ENCODE results near the gene SLC24A3. TPM values are rescaled to one million over a fixed set of nuclear protein-coding genes. Genes with fewer than 3 reads are reported as not detected.
A peak's percentile ranks its signal among the peaks of the same experiment; 100 is the strongest.

The SLC24A3 gene
- polyA plus RNA-seq, 1 donor (not counting 4 experiments of a cell fraction or from before 2014, with no cell fraction given), result 0.17 TPM

DNA sequence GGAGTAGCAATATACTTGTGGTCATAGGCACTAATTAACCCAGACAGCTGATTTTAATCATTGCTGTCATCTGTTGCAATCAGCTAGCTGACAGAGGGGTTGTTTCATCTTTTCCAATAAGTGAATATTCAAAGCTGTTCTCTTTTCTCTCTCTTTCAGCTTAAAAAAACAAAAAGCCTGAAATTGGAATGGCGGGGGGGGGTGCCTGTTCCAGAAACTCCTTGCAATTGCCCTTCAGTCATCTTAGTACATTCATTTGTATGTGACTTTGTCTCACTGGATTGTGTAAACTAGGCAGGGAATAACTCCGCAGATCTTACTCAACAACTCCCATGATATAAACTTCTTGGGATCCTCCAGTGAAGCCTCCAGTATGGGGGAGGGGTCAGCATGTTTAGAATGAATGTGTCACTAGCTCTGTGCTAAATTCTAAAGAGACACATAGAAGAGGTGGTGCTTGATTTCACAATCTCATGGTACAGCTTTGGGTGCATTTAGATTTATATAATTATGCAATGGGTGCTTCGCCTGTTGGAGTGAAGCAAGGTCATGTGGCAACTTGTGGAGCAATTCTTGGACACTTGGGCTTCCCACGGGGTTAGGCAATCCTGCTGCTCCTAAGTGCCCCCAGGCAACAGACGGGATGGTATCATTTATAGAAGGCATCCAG, 40.1 kb downstream of the SLC24A3 start:
- Histone ChIP-seq H3K4me1 (ENCODE audit: control insufficient read depth, extremely low read depth, insufficient read depth, low read length) (peaks cover 34% of the 10 kb centered on the region), H3K9me1 (ENCODE audit: control insufficient read depth, extremely low read depth, insufficient read depth, low read length) (no peaks in the 10 kb centered on the region), H3K79me2 (ENCODE audit: control insufficient read depth, insufficient read depth, low read length) (no peaks in the 10 kb centered on the region), H3K36me3 (ENCODE audit: control insufficient read depth in 2 of 2, extremely low read depth in 1 of 2, insufficient read depth in 2 of 2, low read length in 2 of 2) (no peaks in the 10 kb centered on the region), H3K9ac (ENCODE audit: control insufficient read depth, extremely low read depth, insufficient read depth, low read length) (no peak overlapping the region), H4K20me1 (ENCODE audit: control insufficient read depth, extremely low read depth, insufficient read depth, low read length) (no peaks in the 10 kb centered on the region), H3K27me3 (ENCODE audit: control insufficient read depth, extremely low read depth, insufficient read depth, low read length) (no peaks in the 10 kb centered on the region), H2AFZ (ENCODE audit: control insufficient read depth, low read length) (no peak overlapping the region), H3K9me3 (ENCODE audit: control insufficient read depth, low read depth, low read length) (no peaks in the 10 kb centered on the region), H3K27ac (ENCODE audit: control insufficient read depth, insufficient read depth, low read length) (peak overlapping the region; percentile 48), H3K4me2 (ENCODE audit: control insufficient read depth, extremely low read depth, insufficient read depth, low read depth, low read length) (no peak overlapping the region), H3K4me3 (ENCODE audit: control insufficient read depth in 2 of 3, extremely low read depth in 1 of 3, insufficient read depth in 2 of 3, low read depth in 1 of 3, low read length in 3 of 3) (no peak overlapping the region)
- FAIRE-seq (peak; percentile 80), DNase-seq (ENCODE audit: low read depth, low spot score) (peak; percentile 70)
- no peak for TF ChIP-seq EZH2 (IDR thresholded peaks at IDR 0.05; ENCODE audit: low read length)
- TF ChIP-seq, protein P1, sequence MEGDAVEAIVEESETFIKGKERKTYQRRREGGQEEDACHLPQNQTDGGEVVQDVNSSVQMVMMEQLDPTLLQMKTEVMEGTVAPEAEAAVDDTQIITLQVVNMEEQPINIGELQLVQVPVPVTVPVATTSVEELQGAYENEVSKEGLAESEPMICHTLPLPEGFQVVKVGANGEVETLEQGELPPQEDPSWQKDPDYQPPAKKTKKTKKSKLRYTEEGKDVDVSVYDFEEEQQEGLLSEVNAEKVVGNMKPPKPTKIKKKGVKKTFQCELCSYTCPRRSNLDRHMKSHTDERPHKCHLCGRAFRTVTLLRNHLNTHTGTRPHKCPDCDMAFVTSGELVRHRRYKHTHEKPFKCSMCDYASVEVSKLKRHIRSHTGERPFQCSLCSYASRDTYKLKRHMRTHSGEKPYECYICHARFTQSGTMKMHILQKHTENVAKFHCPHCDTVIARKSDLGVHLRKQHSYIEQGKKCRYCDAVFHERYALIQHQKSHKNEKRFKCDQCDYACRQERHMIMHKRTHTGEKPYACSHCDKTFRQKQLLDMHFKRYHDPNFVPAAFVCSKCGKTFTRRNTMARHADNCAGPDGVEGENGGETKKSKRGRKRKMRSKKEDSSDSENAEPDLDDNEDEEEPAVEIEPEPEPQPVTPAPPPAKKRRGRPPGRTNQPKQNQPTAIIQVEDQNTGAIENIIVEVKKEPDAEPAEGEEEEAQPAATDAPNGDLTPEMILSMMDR (optimal IDR thresholded peaks at IDR 0.05 in 1 of 3, IDR thresholded peaks at IDR 0.05 in 1 of 3, conservative IDR thresholded peaks at IDR 0.05 in 1 of 3; ENCODE audit: extremely low read depth in 1 of 3, insufficient read depth in 2 of 3, low read length in 3 of 3), result no peak
- dilution Hi-C loops (cut with MboI; ENCODE audit: extremely low pct_ligation_motif_present, low sequenced_read_pairs), result no loop called here

DNA sequence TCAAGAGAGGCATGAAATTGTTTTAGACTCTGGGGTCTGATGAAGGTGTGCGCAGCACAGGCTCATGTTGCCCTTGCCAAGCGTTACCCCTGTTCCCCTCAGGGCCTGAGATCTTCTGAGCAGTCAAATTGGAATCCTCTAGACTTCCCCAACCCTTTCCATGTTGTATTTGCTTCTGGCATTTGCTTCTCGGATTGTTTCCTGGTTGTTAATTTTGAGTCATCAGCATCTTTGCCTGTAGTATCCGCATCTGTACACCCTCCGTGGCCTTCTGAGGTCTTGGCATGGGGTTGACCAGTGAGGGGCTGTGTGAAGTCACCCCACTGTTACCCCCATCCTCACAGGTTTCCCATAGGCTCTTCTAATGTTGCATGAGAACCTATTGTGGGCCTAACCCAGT, 40.9 kb downstream of the SLC24A3 start:
- Histone ChIP-seq H3K9ac (ENCODE audit: control insufficient read depth, extremely low read depth, insufficient read depth, low read length) (no peak overlapping the region), H2AFZ (ENCODE audit: control insufficient read depth, low read length) (no peak overlapping the region), H3K79me2 (ENCODE audit: control insufficient read depth, insufficient read depth, low read length) (no peaks in the 10 kb centered on the region), H3K9me3 (ENCODE audit: control insufficient read depth, low read depth, low read length) (no peaks in the 10 kb centered on the region), H3K4me1 (ENCODE audit: control insufficient read depth, extremely low read depth, insufficient read depth, low read length) (peaks cover 34% of the 10 kb centered on the region), H3K9me1 (ENCODE audit: control insufficient read depth, extremely low read depth, insufficient read depth, low read length) (no peaks in the 10 kb centered on the region), H3K4me3 (ENCODE audit: control insufficient read depth in 2 of 3, extremely low read depth in 1 of 3, insufficient read depth in 2 of 3, low read depth in 1 of 3, low read length in 3 of 3) (no peak overlapping the region), H4K20me1 (ENCODE audit: control insufficient read depth, extremely low read depth, insufficient read depth, low read length) (no peaks in the 10 kb centered on the region), H3K36me3 (ENCODE audit: control insufficient read depth in 2 of 2, extremely low read depth in 1 of 2, insufficient read depth in 2 of 2, low read length in 2 of 2) (no peaks in the 10 kb centered on the region), H3K27ac (ENCODE audit: control insufficient read depth, insufficient read depth, low read length) (peak overlapping the region; percentile 48), H3K4me2 (ENCODE audit: control insufficient read depth, extremely low read depth, insufficient read depth, low read depth, low read length) (no peak overlapping the region), H3K27me3 (ENCODE audit: control insufficient read depth, extremely low read depth, insufficient read depth, low read length) (no peaks in the 10 kb centered on the region)
- FAIRE-seq (peak; percentile 26), DNase-seq (ENCODE audit: low read depth, low spot score) (no peak)
- TF ChIP-seq, protein P1 (optimal IDR thresholded peaks at IDR 0.05 in 1 of 3, IDR thresholded peaks at IDR 0.05 in 1 of 3, conservative IDR thresholded peaks at IDR 0.05 in 1 of 3; ENCODE audit: extremely low read depth in 1 of 3, insufficient read depth in 2 of 3, low read length in 3 of 3), result no peak
- no peak for TF ChIP-seq EZH2 (IDR thresholded peaks at IDR 0.05; ENCODE audit: low read length)
- dilution Hi-C loops (cut with MboI; ENCODE audit: extremely low pct_ligation_motif_present, low sequenced_read_pairs), result no loop called here
